Left kidney (tissue), 2 donors: ENCODE measurements around the gene TLX3. TPM values are rescaled to one million over a fixed set of nuclear protein-coding genes. Genes with fewer than 3 reads are reported as not detected.
"Not testable (repeated sequence)": the region's sequence is repeated elsewhere in the genome, so short reads cannot be mapped to it uniquely, and the experiment has no call there.

ENCODE experiments used
- DNase-seq: peaks from one replicate; pipeline ENCODE4 v3.0.0-alpha.2; 2013
- polyA plus RNA-seq: library from polyadenylated mRNA; unstranded; fragments of 120-200 nt; gene quantifications from one replicate; pipeline ENCODE4 v1.2.1, GENCODE V29; 2013; ENCODE audit not compliant: insufficient read length

Gene TLX3
- polyA plus RNA-seq, 1 donor = not detected

DNA sequence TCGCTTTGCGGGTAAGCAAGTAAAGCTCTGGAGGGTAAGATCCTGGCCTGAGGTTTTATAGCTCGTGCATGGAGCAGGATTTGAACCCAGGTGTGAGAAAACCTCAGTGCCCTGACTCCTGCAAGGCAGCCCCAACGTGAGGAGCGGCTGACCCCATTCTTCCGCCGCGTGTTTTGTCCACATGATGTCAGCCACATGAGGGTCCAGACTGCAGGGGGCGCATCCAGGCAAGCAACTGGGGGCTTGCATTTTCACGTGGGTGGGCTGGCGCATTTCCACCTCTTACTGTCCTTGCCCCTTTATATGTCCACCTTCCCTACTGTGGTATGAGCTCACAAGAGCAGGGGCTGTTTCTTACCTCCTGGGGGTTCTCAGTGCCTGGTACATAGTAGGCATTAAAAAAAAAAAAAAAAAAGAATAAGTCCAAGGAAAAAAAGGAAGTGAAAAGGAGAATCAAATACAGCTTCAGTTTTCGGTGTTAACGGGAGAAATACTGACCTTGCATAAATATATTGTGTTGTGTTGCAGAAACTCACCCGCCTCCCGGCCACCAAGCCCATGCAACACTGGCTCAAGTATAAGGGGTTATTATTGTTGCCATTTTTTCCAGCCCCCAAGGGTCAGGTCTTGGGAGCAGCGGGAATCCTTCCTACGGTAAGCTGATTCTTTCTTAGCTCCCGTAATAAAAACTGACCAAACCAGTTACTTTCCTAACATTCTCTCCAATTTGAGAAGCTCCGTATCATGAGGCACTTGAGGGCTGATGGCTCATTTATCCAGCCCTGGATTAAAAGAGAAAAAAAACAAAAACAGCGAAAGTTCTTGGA, 15.0 kb downstream of the TLX3 start:
- DNase-seq = no peak

DNA sequence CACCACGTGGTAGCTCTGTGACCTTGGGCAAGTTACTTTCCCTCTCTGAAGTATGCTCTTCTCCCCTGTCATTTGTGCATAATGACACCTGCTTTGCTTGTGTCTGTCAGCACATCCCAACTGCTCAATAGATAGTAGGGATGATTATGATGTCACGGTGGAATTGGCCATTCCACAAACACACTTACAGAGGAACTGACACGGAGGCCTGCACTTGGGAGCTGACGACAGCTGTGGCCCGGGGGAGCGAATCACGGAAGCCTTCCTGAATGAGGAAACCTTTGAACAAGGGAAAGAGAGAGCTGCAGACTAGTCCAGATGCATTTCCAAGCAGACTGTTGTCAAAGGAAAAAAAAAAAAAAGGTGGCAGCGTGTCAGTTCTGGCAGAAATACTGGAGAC, 21.0 kb downstream of the TLX3 start:
- DNase-seq = no peak

DNA sequence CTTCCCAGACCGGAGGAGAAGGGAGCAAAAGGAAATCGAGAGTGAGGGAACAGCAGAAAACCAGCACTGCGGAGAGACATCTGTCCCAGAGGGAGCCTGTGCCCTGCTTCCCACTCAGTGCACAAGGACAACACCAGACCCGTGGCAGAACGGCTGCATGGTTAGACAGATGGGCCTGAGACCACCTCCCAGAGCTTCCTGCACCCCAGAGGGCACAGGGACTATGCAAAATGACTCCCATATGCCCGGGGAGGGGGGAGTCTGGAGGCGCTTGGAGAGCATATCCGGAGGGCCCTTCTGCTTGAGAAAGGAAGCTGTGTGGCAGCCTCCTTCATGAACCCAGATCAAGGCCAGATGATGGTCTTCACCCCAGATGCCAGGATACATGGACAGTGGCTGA, 26.6 kb downstream of the TLX3 start:
- DNase-seq = no peak

DNA sequence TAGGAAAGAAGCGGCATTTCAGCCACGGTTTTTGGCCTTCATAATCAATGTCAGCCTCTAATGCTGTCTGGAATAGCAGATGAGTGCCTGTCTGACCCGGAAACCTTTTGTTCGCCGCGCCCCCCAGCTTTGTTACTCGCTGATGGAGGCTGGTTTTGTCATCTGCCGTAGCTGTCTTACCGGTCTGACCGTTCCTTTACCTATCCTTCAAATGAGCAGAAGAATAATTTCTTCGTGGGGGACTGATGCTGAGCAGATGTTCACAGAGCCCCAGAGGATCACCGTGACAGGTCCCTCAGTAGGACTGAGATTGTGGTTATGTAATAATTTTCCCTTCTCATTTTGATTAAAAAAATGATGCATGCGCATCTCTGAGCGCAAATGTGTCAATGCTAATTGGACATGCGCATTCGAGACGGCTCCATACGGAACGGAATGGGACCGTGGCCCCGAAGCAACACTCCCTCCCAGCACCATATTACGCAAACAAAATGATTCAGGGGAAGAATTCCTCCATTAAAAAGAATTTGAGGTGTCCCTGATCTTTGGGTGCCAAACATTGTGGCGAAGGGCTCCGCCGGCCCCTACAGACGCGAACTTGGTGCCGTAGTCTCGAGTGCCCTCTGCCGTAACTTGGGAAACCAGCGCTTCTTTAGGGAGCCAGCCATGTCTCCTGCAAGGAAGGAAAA, 27.6 kb downstream of the TLX3 start:
- DNase-seq = no peak

DNA sequence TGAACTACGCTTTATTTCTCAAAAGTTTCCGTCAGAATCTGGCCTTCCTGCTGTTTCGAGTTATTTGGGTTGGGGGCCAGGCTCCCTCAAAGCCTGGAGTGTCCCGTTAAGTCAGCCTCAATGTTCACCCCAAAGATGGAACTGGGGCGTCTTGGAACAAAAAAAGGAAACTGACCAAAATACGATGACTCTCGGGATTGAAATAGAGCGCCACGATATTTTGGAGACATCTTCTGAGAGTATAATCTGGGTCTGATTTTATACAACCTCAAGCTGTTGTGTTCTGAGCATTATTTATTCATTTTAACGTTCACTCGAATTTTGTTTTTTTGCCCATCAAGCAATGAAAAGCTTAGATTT, 28.1 kb downstream of the TLX3 start:
- DNase-seq = no peak

DNA sequence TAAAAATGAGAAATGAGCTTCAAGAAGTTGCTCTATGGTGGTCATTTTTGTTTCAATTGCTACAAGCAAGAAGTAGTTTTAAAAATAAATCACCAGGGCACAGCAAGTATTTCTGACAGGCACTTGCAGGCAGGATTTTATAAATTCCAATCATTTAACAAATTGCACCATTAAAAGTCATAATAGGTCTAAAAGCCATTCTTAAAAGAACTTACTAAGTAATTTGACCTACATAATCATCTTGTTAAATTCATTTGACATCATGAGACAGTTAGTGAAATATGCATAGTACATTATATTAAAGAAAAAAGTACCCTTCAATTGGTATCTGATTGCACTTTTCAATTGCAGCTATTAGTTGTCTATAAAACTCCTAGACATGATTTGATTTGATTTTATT, 31.0 kb downstream of the TLX3 start:
- DNase-seq = no peak

DNA sequence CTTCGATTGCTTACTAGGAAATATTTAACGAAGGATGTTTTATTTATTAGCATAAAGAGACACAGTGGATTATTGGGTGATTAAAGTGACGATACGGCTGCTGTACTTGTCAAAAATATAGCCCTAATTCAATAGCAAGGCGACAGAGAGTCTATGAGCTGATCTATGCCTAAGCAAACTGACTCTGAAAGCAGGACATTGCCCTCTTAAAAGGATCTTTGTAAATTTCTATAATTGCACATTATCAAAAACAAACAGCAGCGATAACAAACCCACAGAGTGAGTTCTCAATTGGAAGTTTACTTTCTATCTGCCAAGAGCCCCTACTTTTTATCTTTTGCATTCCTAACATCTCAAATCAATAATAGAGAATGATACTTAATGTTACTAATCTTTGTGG, 31.4 kb downstream of the TLX3 start:
- DNase-seq = no peak

DNA sequence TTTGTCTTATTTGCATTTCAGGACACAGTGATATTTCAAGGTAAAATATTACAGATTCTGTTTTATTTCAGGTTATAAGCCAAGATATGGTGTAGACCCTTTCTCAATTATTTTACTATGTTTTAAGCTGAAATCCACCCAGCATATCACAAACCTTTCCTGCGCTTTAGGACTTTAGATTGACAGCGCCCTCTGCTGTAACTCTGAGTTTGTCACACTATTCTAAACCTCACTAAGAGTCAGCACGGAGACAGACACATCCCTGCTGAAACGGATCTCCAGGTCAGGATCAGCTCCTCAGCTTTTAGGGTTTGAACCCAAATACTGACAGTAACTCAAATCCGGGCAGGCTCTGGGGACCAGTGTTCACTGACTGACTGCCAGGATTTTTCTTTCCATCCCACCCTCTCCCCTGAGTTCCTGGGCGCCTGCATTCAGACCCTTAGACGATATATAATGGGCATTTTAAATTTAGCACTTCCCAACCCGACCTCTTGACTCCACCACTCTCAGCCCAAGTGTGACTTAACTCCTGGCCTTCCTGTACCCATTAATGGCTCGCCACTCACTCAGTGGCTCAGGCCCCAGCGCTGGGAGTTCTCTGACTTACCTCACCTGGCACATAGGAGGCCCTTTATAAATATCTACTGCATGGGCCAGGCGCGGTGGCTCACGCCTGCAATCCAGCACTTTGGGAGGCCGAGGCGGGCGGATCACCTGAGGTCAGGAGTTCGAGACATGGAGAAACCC, 33.5 kb downstream of the TLX3 start:
- DNase-seq = peak; percentile 59

DNA sequence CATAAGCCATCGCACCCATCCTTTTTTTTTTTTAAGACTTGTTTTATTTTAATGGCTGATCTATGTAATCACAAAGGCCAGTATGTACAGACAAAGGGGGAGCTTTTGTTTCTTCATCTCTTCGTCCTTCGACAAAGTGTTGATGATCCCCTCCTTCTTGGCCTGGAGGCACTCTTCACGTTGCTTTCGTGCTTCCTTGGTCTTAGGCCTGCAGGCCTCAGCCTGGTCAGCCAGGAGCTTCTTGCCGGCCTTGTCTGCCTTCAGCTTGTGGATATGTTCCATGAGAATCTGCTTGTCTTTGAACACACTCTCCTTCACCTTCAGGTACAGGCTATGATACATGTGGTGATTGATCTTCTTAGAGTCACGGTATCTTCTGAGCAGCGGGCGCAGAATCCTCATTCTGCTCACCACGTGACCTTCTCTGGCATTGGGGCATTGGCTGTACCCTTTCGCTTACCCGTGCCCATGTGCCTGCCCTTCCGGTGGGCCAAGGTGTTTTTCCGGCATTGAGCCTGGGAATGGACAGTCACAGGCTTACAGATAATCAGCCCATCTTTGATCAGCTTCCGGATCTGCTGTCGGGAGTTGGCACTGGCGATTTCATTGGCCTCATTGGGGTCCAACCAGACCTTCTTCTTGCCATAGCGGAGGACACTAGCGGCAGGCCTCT, 36.0 kb downstream of the TLX3 start:
- no peak for DNase-seq

DNA sequence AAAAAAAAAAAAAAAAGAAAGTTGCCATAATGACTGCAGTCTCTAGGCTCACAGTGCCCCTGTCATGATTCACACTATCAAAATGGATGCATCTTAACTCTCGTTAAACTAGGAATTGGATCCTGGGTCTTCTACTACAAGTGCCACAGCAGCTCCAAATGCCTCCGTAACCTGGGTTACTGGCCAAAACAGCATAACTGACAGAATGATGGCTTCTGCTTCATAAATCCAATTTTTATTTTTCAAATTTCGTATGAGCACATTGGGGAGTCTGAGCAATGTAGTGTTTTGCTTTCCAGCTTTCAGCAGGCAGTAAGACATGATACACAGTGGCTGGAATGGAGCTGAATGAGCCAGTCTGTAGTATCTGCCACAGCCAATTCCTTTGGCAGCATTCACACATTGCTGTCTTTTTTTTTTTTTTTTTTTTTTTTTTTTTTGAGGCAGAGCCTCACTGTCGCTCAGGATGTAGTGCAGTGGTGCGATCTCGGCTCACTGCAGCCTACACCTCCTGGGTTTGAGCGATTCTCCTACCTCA, 42.6 kb downstream of the TLX3 start:
- no peak for DNase-seq

DNA sequence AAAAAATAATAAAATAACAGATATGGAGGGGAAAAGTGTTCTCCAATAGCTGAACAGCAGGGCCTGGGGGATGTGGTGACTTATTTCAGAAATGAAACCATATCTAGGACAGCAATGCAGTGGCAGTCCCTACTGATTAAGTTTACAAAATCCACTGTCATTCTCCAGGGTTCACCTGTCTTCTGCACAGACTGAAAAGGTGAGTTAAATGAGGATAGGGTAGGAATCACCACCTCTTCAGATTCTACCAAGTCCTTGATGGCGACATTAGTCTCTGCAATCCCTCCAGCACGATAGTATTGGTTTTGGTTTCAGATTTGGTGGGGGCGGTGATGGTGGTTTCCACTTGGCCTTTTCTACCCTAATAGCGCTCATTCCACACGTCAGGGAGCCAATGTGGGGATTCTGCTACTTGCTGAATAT, 46.3 kb downstream of the TLX3 start:
- no peak for DNase-seq

DNA sequence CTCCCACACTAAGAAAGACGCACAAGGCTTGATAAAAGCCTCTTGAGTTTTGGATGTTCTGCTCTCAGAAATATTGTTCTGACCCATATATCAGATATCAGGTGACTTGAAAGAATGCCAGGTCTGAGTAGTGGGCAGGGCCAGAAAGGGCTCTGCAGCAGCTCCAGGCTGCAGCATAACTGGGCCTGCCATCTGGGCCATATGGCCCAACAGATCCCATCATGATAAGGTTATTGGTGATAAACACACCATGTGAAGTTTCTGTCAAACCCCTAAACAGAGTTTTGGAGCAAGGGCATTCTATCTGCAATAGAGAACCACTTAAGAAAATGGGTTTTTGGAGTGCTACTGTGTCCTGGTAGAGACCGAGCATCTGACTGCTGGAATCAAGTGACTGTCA, 48.8 kb downstream of the TLX3 start:
- DNase-seq = no peak

DNA sequence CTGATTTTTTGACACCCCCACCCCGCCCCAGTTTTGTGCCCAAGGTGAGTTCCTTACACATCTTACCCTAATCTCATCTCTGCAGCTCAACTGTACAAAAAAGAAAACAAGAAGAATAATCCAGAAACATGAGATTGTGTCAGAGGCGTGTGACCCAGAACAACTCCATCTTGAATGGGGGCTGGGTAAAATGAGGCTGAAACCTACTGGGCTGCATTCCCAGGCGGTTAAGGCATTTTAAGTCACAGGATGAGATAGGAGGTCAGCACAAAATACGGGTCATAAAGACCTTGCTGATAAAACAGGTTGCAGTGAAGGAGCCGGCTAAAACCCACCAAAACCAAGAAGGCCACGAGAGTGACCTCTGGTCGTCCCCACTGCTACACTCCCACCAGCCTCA, 52.1 kb downstream of the TLX3 start:
- DNase-seq = not testable (repeated sequence)

Other genes with a start within 250 kb of the TLX3 start
- gene NPM1, start 78.6 kb downstream of the TLX3 start, polyA plus RNA-seq = 1,684 TPM
- 0.25 TPM for gene FGF18, start 110.4 kb downstream of the TLX3 start, polyA plus RNA-seq